Ishikawa (cell line): Measurements from ENCODE around the gene SEC63.

Experiments used
- CEBPB ChIP-seq: IDR thresholded peaks from 2 replicates; pipeline ENCODE4 v1.6.1; 2012
- CREB1 ChIP-seq: IDR thresholded peaks from 2 replicates; pipeline ENCODE4 v1.6.1; 2012; ENCODE audit warnings: low read depth
- EGR1 ChIP-seq: IDR thresholded peaks from 2 replicates; pipeline ENCODE4 v1.6.1; 2012
- EP300 ChIP-seq: IDR thresholded peaks from 2 replicates; pipeline ENCODE4 v1.6.1; 2012; ENCODE audit warnings: borderline replicate concordance
- FOXM1 ChIP-seq: IDR thresholded peaks from 2 replicates; pipeline ENCODE4 v1.6.1; 2012; ENCODE audit warnings: low read depth, borderline replicate concordance
- MAX ChIP-seq: IDR thresholded peaks from 2 replicates; pipeline ENCODE4 v1.6.1; 2012
- RAD21 ChIP-seq: IDR thresholded peaks from 2 replicates; pipeline ENCODE4 v1.6.1; 2012; ENCODE audit warnings: low read depth
- TAF1 ChIP-seq: IDR thresholded peaks from 2 replicates; pipeline ENCODE4 v1.6.1; 2012; ENCODE audit warnings: low read depth, mild to moderate bottlenecking
- TEAD4 ChIP-seq: IDR thresholded peaks from 2 replicates; pipeline ENCODE4 v1.6.1; 2012
- YY1 ChIP-seq: IDR thresholded peaks from 2 replicates; pipeline ENCODE4 v1.6.1; 2012; ENCODE audit warnings: low read depth
- ZBTB7A ChIP-seq: IDR thresholded peaks from 2 replicates; pipeline ENCODE4 v1.6.1; 2012; ENCODE audit warnings: low read depth
- TF ChIP-seq, protein P1 (sequence below): IDR thresholded peaks from 2 replicates; pipeline ENCODE4 v1.6.1; 2012; ENCODE audit warnings: low read depth, mild to moderate bottlenecking

GRCh38 chr6:107970255-107970654 lies 12.2 kb upstream of the SEC63 start:
- TF ChIP-seq RAD21 (no peak), TAF1 (no peak), ZBTB7A (no peak), EP300 (no peak), YY1 (no peak), FOXM1 (no peak), MAX (no peak), CEBPB (no peak), TEAD4 (no peak), CREB1 (no peak), EGR1 (no peak)
- TF ChIP-seq, protein P1, sequence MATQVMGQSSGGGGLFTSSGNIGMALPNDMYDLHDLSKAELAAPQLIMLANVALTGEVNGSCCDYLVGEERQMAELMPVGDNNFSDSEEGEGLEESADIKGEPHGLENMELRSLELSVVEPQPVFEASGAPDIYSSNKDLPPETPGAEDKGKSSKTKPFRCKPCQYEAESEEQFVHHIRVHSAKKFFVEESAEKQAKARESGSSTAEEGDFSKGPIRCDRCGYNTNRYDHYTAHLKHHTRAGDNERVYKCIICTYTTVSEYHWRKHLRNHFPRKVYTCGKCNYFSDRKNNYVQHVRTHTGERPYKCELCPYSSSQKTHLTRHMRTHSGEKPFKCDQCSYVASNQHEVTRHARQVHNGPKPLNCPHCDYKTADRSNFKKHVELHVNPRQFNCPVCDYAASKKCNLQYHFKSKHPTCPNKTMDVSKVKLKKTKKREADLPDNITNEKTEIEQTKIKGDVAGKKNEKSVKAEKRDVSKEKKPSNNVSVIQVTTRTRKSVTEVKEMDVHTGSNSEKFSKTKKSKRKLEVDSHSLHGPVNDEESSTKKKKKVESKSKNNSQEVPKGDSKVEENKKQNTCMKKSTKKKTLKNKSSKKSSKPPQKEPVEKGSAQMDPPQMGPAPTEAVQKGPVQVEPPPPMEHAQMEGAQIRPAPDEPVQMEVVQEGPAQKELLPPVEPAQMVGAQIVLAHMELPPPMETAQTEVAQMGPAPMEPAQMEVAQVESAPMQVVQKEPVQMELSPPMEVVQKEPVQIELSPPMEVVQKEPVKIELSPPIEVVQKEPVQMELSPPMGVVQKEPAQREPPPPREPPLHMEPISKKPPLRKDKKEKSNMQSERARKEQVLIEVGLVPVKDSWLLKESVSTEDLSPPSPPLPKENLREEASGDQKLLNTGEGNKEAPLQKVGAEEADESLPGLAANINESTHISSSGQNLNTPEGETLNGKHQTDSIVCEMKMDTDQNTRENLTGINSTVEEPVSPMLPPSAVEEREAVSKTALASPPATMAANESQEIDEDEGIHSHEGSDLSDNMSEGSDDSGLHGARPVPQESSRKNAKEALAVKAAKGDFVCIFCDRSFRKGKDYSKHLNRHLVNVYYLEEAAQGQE, result no peak
